HG02943 (cell line): ENCODE results near the gene NET1.

Experiments used
- ATAC-seq: cut with Tn5 transposase; IDR thresholded peaks from one replicate; pipeline ENCODE4 v1.9.1; 2021; ENCODE audit warnings: mild to moderate bottlenecking, low read depth, moderate library complexity; ENCODE audit not compliant: unreplicated experiment

The NET1 gene

DNA sequence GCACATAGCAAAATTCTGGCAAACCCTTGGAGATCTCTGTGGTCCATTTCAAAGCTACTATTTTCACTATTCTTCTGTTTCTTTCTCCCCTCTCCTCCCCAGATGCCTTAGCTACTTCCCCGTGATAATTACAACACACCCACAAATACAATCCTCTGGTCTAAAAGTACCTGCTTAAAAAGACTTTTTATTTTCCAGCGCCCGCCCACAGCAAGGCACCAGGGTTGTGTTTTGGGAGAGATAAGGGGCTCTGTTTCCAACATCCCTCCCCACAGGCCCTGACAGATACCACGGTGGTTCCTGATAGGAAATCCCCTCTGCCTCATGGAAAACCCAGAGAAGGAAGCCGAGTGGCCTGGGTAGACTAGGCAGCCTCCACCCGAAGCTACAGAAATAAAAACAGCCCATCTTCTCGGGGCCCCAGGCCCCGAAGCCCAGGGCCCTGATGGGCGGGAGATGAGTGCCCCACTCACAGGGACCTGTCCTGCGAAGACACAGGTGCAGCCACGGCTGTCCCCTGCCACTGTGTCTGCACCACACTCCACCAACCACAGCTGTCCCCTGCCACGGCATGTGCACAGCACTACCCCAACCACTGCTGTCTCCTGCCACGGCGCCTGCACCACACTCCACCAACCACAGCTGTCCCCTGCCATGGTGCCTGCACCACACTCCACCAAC, 67.3 kb downstream of the NET1 start:
- no peak for ATAC-seq

DNA sequence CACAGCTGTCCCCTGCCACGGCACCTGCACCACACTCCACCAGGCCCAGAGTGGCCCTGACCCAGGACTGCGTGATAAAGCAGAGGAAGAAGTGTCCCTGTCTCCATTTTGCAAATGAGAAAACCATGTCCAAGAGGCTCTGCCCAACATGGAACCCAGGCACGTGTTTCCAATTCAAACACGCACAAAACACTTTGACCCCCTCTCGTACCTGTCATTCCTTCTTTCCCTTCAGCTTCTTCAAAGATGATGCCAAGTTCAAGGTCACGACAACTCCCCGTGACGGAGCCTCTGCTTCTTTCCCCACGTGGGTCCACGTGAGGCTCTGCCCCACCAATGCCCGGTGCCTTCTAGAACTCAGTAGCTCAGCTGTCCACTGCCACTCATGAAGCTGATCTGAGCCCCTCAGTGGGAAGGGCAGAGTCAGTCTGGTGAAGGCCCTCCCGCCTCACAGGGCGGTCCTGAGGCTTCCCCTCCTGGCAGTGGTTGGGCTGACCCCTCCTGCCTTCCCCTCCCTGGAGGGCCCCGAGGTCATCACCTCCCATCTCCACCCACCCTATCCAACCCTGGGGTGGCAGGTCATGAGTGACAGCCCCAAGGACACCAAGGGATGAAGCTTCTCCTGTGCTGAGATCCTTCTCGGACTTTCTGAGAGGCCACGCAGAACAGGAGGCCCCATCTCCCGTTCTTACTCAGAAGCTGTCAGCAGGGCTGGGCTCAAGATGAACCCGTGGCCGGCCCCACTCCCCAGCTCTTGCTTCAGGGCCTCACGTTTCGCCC, 68.0 kb downstream of the NET1 start:
- no peak for ATAC-seq

DNA sequence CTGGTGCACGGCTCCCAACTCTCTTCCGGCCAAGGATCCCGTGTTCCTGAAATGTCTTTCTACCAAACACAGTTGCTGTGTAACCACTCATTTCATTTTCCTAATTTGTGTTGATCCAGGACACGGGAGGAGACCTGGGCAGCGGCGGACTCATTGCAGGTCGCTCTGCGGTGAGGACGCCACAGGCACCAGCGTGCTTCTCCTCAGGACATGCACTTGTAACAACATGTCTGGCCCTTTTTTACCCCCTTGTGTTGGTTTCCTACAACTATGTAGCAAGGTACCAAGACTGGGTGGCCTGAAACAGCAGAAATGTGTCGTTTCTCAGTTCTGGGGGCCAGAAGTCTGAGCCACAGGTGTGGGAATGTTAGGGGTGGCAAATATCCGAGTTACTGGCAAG, 68.8 kb downstream of the NET1 start:
- ATAC-seq: no peak

DNA sequence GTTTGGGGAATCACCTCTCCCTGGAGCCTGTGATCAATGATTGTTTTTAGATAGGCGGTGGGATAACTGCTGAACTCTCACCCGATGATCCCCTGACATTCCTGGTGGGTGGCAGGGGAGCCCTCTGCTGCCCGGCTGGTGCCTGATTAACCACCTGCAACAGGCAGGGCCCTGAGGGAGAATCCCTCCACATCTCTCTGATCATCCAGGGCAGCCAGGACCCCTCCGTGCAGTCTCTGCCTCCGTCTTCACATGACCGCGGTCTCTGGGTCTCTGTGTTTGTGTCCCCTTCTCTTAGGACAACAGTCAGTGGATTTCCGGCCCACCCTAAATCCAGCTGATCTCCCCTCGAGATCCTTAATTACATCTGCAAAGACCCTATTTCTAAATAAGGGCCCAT, 69.7 kb downstream of the NET1 start:
- no peak for ATAC-seq

DNA sequence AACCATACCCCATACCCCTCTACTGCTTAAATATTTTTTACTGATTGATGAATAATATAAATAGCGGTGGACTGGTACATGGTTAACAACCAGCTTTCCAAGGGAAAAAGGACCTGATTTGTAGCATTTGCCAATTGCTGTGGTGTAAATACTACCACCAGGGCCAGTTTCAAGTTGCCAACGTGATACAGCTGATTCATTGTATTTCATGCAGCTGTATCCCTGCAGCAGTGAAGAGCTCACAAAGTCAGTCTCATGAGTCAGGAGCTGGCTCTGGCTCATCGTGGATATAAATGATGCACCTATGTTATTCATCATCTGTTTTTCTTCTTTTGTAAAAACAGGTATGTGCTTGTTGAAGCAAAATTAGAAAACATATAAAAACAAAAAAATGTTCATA, 71.8 kb downstream of the NET1 start:
- no peak for ATAC-seq

DNA sequence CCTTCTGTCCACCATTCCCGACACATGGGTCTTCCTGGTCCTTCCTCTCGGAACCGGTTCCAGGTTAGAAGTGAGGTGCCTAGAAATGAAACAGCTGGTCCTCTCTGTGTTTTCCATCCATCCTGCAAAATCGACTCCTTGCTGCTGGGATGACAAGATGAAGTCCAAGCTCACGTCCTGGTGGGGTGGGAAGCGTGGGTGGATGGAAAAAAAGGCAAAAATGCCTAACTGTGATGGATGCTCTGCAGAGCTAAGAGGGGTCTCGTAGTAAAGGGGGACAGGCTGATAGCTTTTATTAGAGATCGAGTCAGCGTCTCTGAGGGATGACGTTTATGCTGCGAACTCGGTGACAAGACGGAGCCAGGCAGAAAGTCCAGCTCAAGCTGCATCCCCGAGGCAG, 72.9 kb downstream of the NET1 start:
- no peak for ATAC-seq

DNA sequence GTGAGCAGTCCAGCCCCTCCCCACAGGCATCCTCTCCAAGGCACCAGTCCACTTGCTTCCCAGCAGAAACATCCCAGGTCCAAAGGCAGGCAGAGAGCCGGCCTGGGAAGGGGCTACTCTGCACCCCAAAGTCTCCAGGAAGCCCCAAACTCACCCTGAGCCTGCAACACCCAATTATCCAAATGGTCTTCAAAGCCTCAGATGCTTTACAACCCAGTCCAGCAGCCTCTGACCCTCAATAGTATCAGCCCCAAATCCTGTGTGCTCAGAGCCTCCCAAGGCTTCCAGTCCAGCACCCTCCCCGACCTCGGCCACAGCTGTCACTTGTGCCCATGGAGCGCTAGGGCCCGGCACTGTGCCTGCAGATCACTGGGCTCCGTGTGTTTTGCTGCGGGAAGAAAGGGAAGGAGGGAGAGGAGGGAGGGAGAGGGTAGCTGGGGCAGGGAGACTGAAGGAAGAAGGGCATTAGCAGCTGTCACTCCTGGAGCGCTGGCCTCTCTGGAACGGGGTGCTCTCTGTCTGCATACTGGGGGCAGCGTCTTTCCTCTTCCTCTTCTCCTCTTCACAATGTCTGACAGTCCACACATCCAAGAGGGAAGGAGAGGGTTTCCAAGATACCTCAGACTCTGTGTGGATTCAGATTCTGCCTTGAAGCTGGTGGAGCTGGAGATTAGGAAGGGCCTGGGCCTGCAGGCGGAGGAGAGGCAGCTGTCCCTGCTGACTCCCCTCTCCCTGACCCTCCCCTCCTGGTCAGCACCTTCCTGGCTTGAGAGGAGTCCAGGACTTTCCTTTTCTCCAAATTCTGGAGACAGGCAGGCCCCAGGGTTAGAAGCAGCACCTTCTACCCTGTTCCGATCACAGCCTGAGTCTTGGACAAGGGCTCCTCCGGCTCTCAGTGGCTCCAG, 73.8 kb downstream of the NET1 start:
- no peak for ATAC-seq

DNA sequence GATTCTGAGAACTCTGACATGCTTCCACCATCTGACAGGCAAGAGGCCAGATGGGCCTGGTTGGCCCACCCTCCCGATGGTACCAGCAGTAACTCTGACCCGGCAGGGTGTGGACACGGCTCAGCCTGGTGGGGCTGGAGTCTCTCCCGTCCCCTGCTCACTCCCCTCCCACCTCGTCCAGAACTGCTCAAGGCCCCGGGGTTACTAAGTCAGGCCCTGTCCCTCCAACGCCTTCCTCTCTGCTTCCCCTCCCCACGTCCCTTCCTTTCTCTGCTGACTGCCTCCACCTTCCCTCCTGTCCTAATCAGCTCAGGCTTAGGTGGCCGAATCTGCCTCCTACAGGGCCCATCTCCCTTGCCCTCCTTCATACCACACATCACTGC, 74.5 kb downstream of the NET1 start:
- ATAC-seq: no peak

DNA sequence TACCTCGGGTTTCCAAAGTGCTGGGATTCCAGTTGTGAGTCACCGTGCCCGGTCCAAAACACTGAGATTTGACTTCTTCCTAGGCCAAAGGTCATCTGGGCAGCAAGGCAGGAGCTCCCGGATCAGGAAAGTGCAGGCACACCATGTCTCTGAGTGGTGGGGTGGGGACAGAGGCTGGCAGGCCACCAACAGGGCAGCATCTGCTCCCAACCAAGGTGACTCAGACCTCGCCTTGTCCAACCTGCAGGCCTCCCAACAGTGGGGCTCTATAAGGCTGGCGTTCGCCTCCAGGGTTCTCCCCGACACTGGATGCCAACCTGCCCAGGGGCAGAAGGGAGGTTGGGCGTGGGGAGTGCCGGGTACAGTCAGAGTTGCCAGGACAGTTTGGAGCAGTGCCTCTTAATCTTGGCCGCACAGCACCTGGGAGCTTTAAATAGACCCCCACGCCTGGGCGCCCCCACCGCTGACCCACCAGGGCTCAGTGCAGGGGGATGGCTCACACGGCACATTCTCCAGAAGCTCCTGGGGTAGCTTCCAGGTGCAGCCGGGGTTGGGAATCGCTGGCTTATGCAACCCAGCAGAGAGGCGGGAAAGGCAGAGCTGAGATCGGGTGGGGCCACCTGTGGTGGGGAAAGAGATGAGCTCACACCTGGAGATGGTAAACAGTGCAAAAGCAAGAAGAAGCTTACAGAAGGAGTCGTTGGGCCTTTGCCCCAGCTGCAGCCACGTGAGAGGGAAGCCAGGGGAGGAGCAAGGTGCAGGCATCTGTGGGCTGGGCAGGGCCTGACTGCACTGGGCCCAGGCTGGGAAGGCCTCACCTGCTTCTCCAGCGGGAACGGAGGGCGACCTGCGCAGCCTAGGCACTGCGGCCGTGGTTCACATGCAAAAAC, 76.2 kb downstream of the NET1 start:
- no peak for ATAC-seq

DNA sequence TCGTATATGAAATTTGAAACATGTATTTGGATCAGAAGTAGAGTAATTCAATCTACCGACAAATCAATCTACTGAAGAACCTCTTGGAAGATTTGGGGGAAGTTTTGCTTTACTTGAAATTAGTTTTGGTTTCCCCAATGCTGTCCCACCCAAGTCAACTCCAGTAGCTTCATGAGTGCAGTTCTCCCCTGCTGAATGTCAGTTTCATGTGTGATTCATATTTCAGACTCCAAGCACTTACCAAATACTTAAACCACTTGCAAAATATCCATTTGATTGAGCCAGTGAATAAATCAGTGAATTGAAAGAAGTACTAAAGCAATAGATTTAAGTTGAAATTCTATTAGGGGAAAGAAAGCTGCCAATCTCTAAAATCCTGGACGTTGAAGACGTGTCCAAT, 77.7 kb downstream of the NET1 start:
- ATAC-seq: no peak

DNA sequence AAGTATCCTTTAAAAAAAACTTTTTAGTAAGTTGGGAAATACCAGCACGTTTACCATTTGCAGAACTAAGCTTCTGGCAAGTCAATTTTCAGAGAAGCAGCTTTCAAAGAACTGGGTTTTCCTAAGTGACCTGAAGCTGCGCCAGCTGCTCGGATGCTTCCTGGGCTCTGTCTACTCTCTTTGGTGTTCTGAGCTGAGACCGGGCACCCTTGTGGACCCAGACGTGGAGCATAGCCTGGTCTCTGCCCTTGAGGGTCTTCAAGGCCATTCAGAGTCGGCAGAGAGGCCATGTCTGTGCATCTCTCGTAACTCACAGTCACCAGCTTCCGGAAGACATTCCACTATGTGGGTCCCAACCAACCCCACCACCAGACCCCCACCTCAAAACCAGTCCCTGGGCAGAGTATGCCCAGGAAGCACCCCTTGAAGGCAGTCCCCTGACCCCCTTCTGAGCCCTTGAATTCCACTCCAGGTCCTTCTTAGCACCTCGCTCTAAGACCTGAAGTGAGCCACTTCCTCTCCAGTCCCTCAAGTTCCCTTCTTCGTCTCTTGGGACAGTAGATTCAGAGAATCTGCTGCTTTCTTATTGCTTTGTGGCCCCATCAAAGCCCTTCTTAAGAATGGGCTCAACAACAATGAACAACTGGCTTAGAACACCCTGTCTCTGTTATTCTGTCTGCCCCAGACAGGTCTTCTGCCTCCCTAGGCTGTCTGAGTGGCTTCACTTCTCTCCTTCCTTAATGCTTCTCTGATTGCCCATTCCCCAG, 78.5 kb downstream of the NET1 start:
- no peak for ATAC-seq

DNA sequence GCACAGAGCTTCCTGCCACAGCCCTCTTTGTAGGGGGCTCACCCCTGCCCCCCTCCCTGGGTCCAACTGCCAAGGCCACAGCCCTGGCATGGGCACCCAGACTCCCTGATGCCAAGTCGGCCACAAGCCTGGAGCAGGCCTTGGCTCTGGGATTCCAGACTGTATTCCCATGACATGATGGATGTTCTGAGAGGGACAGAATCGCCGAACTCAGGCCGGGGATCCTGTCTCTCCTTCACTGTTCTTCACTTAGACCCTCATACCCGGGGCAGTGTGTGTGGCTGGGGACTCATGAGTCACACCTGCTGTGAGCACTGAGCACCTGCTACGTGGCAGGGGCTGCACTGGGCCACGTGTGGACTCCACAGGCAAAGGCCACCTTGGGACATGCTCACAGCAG, 79.1 kb downstream of the NET1 start:
- ATAC-seq: no peak

DNA sequence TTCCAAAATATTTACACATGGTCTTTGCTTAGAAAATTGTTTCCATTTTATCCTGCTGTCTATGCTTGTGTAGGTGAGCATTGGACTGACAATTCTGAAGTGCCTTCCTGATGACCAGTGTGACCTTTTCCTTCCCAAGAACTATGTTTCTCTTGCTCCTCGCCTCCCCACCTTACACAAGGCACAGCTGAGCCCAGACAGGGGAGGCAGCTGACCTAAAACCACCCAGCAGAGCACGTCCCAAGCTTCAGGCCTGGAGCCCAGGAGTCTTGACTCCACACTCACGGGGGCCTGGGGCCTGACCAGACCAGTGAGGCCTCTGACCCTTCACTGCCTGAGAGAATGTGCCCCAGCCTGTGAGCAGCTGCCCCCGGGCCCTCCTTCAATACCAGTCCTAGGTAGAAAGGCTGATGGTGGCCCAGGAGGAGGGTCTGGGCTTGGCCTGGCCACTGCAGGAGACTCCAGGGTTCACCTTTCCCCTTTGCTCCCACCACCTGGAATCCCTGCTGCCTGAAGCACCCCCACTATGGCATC, 80.0 kb downstream of the NET1 start:
- no peak for ATAC-seq

DNA sequence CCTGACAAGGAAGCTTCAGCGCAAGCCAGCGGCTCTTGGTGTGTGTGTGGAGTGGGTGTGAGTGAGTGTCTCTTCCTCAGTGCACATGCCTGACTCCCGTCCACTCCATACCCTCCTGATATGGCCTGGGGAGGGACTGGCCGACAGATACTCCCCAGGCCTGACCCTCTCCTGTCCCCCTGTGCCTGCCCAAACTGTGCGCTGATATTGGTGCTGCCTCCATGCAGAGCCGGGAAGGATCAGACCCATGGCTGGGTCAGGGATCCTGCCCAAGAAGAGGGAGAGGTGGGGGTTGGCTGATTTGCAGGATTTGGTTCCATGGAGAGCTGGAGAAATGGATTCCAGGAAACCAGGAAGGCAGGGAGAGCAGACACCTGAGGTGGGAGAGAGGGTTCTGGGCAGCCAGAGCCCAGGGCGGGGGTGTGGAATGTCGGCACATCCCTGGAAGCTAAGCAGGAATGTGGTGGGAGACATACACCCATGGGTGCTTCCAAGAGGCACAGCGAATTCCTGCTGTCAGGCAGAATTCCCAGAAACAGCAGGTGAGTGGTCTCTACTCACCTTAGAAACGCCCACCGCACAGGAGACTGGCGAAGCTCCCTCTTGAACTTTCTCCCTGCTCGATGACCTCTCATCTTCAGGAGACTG, 80.7 kb downstream of the NET1 start:
- no peak for ATAC-seq

DNA sequence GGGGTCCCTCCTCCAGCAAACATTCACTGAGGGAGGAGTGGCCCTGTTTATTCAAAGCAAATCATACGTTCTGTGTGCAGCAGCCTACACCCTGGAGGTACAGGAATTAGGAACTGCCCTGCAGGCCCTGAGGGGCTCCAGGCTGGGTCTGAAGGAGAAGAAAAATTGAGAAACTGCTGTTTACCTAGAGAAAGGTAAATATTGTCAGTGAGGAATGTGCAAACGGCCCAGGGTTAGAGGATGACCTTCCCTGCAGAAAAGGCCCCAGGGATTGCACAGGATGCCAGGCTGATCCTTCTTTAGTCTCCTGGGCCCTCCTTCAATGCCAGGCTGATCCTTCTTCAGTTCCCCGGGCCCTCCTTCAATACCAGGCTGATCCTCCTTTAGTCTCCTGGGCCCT, 81.3 kb downstream of the NET1 start:
- no peak for ATAC-seq

DNA sequence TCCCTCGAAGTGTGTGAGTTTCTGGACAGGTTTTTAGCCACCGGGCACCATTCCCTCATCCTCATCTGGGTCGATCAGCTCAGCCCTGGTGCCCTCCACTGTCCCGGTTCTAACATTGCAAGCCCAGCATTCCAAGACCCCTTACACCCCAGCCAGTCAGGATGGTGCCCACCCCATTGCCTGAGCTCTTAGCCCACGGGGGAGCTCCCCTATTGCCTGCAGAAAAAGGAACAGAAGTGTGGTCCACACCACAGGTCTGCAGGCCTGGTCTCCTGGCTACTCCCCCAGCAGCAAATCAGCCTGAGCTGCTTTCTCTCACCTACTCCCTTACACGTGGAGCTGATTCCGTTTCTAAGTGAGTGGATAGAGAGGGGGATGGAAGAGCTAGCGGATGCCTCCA, 82.3 kb downstream of the NET1 start:
- ATAC-seq: no peak

DNA sequence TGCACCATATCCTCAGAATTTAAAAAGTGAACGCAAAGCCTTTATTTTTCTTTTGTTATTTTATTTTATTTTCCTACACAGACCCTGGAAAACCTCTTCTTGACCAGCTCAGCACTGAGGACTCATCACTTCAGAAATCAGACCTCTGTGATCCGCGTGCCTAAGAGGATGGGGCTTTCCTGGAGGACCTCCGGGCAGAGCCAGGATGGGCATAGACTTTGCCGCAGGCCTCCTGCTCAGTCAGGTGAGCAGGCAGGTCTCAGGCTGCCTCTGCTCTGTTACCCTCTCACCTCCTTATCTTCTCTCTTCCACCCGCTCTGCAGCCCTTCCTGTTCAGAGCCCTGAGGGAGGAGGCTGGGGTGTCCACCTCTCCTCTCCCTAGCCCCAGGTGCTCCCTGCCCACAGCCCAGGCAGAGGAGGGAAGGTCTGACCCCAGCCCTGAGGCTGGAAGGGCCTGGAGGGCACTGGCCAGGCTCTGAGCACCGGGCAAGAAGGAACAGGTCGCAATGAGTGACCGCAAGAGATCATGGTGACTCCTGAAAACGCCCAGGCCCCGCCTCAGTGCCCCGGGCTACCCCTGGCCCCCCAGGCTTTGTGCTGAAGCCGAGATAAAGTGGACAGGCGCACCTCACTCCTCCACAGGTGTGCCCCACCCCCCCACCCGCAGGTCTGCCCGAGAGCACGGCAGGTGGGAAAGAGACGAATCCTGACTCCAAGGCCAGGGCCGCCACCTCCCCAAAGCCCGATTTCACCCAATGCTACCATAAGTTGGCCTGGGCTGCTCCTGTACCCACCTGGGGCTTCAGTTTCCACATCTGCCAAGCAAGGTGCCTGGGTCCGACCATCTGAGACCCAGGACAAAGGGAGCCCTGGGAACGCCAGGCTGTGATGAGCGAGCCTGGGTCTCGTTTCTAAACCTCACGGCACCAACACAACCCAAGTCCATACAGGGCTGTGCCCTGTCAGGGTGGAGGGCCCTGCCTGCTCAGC, 84.2 kb downstream of the NET1 start:
- no peak for ATAC-seq

DNA sequence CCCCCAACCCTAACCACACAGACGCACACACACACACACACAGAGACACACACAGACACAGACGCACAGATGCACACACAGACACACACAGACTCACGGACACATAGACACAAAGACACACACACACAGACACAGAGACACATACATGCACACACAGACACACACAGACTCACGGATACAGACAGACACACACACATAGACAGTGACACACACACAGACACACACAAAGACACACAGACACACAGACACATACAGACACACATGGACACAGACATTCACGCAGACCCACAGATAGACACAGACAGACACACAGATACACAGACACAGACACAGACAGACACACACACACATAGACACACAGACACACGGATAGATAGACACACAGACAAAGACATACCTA, 84.9 kb downstream of the NET1 start:
- no peak for ATAC-seq
